ENCODE data around the gene THUMPD3.

The THUMPD3 gene

GRCh38 chr3:9397332-9397905, 34.6 kb downstream of the THUMPD3 start, which contains the start of gene SETD5:
TSS of gene SETD5 (plus strand) at chr3:9397615. CDS start at chr3:9428939, 31,324 bp downstream.
- Mint-ChIP-seq H3K4me3 (peak within 1 kb of the TSS; percentile 98), H3K9me3 (no peaks in the 10 kb centered on the region), H3K4me1 (peaks cover 70% of the 10 kb centered on the region), H3K27me3 (peaks cover 3% of the 10 kb centered on the region), H3K36me3 (peaks cover 45% of the 10 kb centered on the region), H3K27ac (peak within 1 kb of the TSS; percentile 99)
- CTCF ChIA-PET, result interaction anchor here (1.0 kb wide), 1 partner anchor 35 kb away, joined by 4 read pairs; the partner anchor contains the start of gene THUMPD3
- DNase-seq, result peak; percentile 99

GRCh38 chr3:9397906-9398699, 35.2 kb downstream of the THUMPD3 start:
- H3K36me3 Mint-ChIP-seq, result peaks cover 41% of the 10 kb centered on the region
- peaks cover 3% of the 10 kb centered on the region for H3K27me3 Mint-ChIP-seq
- peak; percentile 50 for DNase-seq
- peak overlapping the region; percentile 98 for H3K4me3 Mint-ChIP-seq
- peak overlapping the region; percentile 96 for H3K27ac Mint-ChIP-seq
- CTCF ChIA-PET, result interaction anchor here (1.0 kb wide), 1 partner anchor 36 kb away, joined by 4 read pairs; the partner anchor contains the start of gene THUMPD3
- no peaks in the 10 kb centered on the region for H3K9me3 Mint-ChIP-seq
- H3K4me1 Mint-ChIP-seq, result peaks cover 69% of the 10 kb centered on the region

GRCh38 chr3:9398700-9399336, 36.0 kb downstream of the THUMPD3 start:
- DNase-seq, result peak; percentile 26
- peak overlapping the region; percentile 98 for H3K4me3 Mint-ChIP-seq
- H3K9me3 Mint-ChIP-seq, result no peaks in the 10 kb centered on the region
- H3K27me3 Mint-ChIP-seq, result peaks cover 3% of the 10 kb centered on the region
- CTCF ChIA-PET, result interaction anchor here (1.0 to 2.3 kb wide), 5 partner anchors 23 to 328 kb away, joined by 3 to 10 read pairs (median 4); no protein-coding TSS in a partner anchor
- H3K27ac Mint-ChIP-seq, result peak overlapping the region; percentile 96
- peaks cover 36% of the 10 kb centered on the region for H3K36me3 Mint-ChIP-seq
- H3K4me1 Mint-ChIP-seq, result peaks cover 67% of the 10 kb centered on the region

- Mint-ChIP-seq H3K4me3 (peak overlapping the region; percentile 98), H3K27me3 (peaks cover 3% of the 10 kb centered on the region), H3K9me3 (no peaks in the 10 kb centered on the region), H3K4me1 (peaks cover 64% of the 10 kb centered on the region), H3K36me3 (peaks cover 33% of the 10 kb centered on the region), H3K27ac (peak overlapping the region; percentile 65)
- CTCF ChIA-PET, result interaction anchor here (1.0 to 2.3 kb wide), 5 partner anchors 22 to 327 kb away, joined by 3 to 10 read pairs (median 4); no protein-coding TSS in a partner anchor
- no peak for DNase-seq
These were observed 36.5 kb downstream of the THUMPD3 start for GRCh38 chr3:9399337-9399703.

- H3K36me3 Mint-ChIP-seq, result peaks cover 29% of the 10 kb centered on the region
- H3K4me1 Mint-ChIP-seq, result peaks cover 64% of the 10 kb centered on the region
- CTCF ChIA-PET, result interaction anchor here (1.0 to 2.3 kb wide), 4 partner anchors 22 to 327 kb away, joined by 3 to 10 read pairs (median 5); no protein-coding TSS in a partner anchor
- peaks cover 3% of the 10 kb centered on the region for H3K27me3 Mint-ChIP-seq
- H3K4me3 Mint-ChIP-seq, result peak overlapping the region; percentile 98
- H3K9me3 Mint-ChIP-seq, result no peaks in the 10 kb centered on the region
- DNase-seq, result peak; percentile 28
- peak overlapping the region; percentile 65 for H3K27ac Mint-ChIP-seq
These were observed 36.9 kb downstream of the THUMPD3 start for GRCh38 chr3:9399746-9400145.

GRCh38 chr3:9400616-9401015, 37.8 kb downstream of the THUMPD3 start:
- DNase-seq, result no peak
- Mint-ChIP-seq H3K27me3 (peaks cover 3% of the 10 kb centered on the region), H3K36me3 (peaks cover 20% of the 10 kb centered on the region), H3K4me1 (peaks cover 61% of the 10 kb centered on the region), H3K27ac (no peak overlapping the region), H3K9me3 (no peaks in the 10 kb centered on the region), H3K4me3 (no peak overlapping the region)
- CTCF ChIA-PET, result interaction anchor here (2.3 kb wide), 1 partner anchor 21 kb away, joined by 10 read pairs; no protein-coding TSS in a partner anchor

GRCh38 chr3:9401986-9402385, 39.1 kb downstream of the THUMPD3 start:
- CTCF ChIA-PET, result no interaction called here

GRCh38 chr3:9402410-9403228, 39.8 kb downstream of the THUMPD3 start:
- no peak overlapping the region for H3K4me3 Mint-ChIP-seq
- H3K27ac Mint-ChIP-seq, result no peak overlapping the region
- H3K9me3 Mint-ChIP-seq, result no peaks in the 10 kb centered on the region

More at GRCh38 chr3:9401986-9402385, 39.1 kb downstream of the THUMPD3 start:
- peaks cover 17% of the 10 kb centered on the region for H3K36me3 Mint-ChIP-seq
- H3K9me3 Mint-ChIP-seq, result no peaks in the 10 kb centered on the region
- no peak overlapping the region for H3K4me3 Mint-ChIP-seq
- H3K4me1 Mint-ChIP-seq, result peaks cover 62% of the 10 kb centered on the region
- no peak overlapping the region for H3K27ac Mint-ChIP-seq
- peaks cover 3% of the 10 kb centered on the region for H3K27me3 Mint-ChIP-seq
- DNase-seq, result no peak

GRCh38 chr3:9403463-9403862, 40.6 kb downstream of the THUMPD3 start:
- Mint-ChIP-seq H3K9me3 (no peaks in the 10 kb centered on the region), H3K36me3 (peaks cover 14% of the 10 kb centered on the region), H3K4me3 (no peak overlapping the region), H3K27me3 (no peaks in the 10 kb centered on the region), H3K27ac (no peak overlapping the region), H3K4me1 (peaks cover 68% of the 10 kb centered on the region)
- no peak for DNase-seq
- CTCF ChIA-PET, result interaction anchor here (0.9 to 1.9 kb wide), 4 partner anchors 13 to 50 kb away, joined by 3 to 4 read pairs (median 3); no protein-coding TSS in a partner anchor

More at GRCh38 chr3:9402410-9403228, 39.8 kb downstream of the THUMPD3 start:
- CTCF ChIA-PET, result interaction anchor here (1.4 to 1.9 kb wide), 2 partner anchors 22 to 49 kb away, joined by 3 to 4 read pairs; no protein-coding TSS in a partner anchor
- Mint-ChIP-seq H3K36me3 (peaks cover 17% of the 10 kb centered on the region), H3K27me3 (no peaks in the 10 kb centered on the region), H3K4me1 (peaks cover 66% of the 10 kb centered on the region)
- DNase-seq, result no peak

- Mint-ChIP-seq H3K27me3 (no peaks in the 10 kb centered on the region), H3K9me3 (no peaks in the 10 kb centered on the region), H3K36me3 (peaks cover 9% of the 10 kb centered on the region), H3K4me1 (peaks cover 61% of the 10 kb centered on the region), H3K4me3 (no peak overlapping the region), H3K27ac (no peak overlapping the region)
- DNase-seq, result peak; percentile 25
- CTCF ChIA-PET, result interaction anchor here (1.1 to 1.9 kb wide), 4 partner anchors 8 to 51 kb away, joined by 3 to 4 read pairs (median 3); no protein-coding TSS in a partner anchor
These were observed 41.8 kb downstream of the THUMPD3 start for GRCh38 chr3:9404680-9405079.

- CTCF ChIA-PET, result interaction anchor here (1.1 kb wide), 1 partner anchor 16 kb away, joined by 3 read pairs; no protein-coding TSS in a partner anchor
- Mint-ChIP-seq H3K27me3 (no peaks in the 10 kb centered on the region), H3K4me1 (peaks cover 59% of the 10 kb centered on the region), H3K4me3 (no peak overlapping the region), H3K9me3 (no peaks in the 10 kb centered on the region), H3K27ac (no peak overlapping the region), H3K36me3 (peaks cover 10% of the 10 kb centered on the region)
- no peak for DNase-seq
These were observed 42.9 kb downstream of the THUMPD3 start for GRCh38 chr3:9405756-9406155.

- peaks cover 49% of the 10 kb centered on the region for H3K4me1 Mint-ChIP-seq
- CTCF ChIA-PET, result no interaction called here
- no peaks in the 10 kb centered on the region for H3K27me3 Mint-ChIP-seq
- H3K36me3 Mint-ChIP-seq, result peaks cover 12% of the 10 kb centered on the region
- no peak overlapping the region for H3K4me3 Mint-ChIP-seq
- H3K27ac Mint-ChIP-seq, result no peak overlapping the region
- no peak for DNase-seq
- H3K9me3 Mint-ChIP-seq, result no peaks in the 10 kb centered on the region
These were observed 44.2 kb downstream of the THUMPD3 start for GRCh38 chr3:9406856-9407626.
